ENCODE results near the gene PSMD1.
"Not testable (repeated sequence)": the region's sequence is repeated elsewhere in the genome, so short reads cannot be mapped to it uniquely, and the experiment has no call there.

Gene PSMD1

DNA sequence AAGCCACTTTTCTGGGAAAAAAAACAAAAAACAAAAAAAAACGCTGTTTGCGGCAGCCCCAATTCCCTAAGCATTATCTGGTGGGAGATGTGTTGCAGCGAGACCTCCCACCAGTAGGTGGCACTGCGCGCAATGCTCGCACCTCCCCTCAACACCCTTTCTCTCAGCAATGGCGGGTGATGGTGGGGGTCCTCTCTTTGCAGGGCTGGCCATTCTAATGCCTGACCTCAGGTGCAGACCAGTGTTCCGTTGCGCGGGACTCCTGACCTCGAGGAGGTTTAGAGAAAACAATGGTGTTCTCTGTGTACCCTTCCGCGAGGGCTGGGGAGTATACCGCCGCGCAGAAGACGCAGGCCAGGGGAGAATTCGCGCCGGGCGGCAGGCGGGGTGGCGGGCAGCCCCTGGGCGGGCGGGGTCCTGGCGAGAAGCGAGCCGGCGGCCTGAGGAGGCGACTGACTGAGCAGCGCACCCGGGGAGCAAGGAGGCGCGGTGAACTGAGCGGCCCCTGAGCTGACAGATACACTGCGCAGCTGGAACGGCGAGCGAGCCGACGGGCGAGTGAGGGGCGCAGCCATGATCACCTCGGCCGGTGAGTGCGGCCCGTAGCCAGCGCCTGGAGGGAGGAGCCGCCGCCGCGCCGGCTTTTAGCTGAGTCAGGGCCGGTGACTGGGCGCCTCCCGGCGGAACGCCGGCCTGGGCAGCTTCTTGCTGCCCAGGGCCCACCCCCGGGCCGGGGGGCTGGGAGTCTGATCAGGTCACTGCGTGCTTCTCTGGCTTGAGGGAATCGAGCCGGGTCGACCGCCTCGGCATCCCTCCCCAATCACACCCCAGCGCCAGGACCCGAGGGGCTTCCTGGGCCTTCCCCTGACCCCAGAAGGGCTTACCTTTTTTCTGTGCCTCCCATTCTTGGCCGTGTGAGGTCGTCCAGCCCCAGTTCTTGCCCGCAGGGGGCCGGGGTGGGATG lies at the start of gene PSMD1:
TSS of gene PSMD1 (plus strand) at position 415 of the 964 bp plus-strand sequence. CDS start at position 574, 159 bp downstream.
- peak; percentile 90 for DNase-seq

DNA sequence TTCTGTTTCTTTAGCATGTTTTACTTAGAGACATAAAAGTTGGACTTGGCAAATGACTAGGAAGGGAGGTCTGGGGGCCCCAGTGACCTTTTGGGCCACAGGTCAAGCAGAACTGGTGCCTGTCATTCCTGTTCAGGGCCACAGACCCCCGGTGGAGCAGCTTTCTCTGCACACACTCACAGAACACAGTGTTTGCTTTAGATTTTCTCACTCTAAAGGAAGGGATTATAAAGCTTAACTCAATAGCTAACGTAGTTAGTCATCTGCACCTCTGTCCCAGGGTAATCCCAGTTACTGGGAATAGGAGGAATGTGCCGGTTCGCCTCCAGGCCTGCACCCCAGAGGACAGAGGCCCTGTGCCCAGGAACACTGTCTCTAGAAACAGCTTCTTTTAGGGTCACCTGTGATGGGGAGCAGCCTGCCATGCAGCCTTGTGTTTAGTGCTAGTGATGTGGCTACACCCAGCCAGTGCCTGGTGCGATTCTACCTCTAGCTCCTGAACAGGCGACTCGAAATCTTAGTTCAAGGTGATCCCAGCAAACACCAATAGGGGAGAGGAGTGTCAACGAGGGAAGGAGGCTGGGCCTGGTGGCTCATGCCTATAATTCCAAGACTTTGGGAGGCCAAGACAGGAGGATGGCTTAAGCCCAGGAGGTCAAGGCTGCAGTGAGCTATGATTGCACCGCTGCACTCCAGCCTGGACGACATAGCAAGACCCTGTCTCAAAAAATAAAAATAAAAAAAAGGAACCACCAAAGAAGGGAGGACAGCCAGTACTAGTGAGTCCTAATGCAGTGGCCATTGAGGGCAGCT lies 49.2 kb upstream of the PSMD1 start:
- no peak for DNase-seq

DNA sequence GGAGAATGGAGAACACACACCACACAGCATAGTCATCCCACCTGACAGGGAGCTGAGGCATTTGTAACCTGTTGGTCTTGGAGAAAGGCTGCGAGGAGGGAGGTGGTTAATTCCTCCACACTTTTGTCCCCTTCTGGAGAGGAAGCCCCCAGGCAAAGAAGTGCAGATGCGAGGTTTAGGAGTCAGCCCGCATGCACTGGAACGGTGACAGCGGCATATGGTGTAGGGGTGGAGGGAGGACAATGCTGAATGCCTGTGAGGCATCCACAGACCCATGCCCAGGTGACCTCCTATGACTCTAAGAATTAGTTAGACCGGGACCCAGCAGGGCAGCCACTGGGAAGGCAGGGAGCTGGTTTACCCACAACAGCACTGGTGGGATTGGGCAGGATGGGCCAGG lies 48.5 kb upstream of the PSMD1 start:
- no peak for DNase-seq

DNA sequence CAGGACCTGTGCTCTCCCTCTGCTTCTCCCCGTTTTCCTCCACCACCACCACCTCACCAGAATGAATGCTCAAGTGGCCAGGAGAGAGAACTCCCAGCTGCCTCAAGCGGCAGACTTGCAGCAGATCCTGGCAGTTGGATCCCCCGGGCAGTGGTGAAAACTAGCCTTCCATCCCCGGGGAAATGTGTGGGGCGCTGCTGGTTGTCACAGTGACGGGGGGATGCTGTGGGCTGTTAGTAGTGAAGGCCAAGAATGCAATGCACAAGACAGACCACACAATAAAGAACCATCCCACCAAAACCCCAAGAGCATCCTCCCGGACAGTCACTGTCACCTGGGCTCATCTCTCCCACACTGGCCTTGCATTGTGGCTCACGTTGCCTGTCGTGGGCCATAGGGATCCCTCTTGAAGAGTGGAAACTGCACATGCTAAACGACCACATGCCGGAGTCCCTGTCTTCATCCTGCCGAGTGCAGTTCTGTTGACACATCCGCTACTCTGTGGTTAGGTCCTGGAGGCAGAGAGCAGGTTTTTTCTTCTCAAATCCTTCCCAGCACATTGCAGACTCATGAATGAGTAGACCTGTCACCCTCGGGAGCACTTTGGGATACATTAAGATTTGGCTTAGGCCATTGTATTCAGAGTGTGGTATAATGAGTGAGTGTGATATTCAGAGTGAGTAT lies 47.3 kb upstream of the PSMD1 start:
- no peak for DNase-seq

DNA sequence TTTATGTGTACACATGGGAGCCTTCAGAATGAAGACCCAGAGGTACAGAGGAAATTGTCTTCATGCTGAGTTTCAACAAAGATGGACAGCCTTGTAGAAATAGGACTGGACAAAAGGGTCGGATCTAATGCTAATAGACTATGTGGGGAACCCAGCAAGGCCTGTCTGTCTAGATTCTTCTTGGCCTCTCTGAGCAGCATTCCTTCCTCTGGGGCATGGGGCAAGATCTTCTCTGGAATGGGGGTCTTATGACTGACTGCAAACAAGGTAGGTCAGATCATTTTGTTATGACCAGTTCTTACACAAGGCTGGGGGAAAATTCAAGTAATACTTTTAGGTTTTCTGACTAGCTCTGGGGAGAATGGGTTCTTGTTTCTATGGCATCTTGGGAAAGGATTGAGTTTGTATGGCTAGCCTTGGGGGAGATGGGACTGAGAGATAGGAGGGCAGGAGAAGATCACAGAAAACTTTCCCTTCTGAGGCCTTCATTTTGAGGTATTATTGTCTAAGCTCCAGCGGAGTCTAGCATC lies 46.4 kb upstream of the PSMD1 start:
- no peak for DNase-seq

DNA sequence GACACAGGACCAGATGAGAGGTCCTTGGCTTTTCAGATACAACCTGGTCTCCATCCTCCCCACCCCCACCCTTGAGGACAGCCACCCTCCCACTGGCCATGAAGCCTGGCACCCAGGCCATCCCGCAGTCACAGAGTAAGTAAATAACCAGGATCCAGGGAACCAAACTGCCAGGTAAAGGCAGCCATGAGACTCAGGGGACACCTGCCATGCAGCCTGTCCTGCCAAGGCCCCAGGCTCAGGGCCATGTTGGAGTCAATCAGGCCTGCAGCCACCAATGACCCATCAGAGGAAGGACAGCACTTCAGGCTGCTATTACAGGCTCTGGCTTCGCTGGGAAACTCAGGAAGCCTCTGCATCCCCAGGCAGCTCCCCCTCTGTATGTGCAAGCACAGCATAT lies 45.1 kb upstream of the PSMD1 start:
- DNase-seq, result no peak

DNA sequence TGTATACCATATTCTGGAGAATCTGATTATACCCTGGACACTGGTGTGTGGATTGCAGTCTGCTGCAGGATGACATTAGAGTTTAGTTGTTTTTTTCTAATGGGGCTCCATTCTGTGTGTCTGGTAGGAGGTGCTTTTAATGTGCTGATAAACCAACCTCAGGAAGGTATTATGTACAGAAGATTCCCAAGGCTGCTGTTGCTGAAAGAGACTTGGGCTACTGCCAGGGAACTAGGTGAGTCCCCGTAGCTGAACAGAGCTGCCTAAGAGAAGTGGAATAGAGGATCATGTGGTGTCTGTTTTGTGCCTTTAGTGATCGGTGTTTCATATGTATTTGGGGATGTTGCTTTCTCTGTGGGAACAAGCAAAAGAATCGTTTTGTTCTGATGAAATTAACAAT lies 44.2 kb upstream of the PSMD1 start:
- no peak for DNase-seq

DNA sequence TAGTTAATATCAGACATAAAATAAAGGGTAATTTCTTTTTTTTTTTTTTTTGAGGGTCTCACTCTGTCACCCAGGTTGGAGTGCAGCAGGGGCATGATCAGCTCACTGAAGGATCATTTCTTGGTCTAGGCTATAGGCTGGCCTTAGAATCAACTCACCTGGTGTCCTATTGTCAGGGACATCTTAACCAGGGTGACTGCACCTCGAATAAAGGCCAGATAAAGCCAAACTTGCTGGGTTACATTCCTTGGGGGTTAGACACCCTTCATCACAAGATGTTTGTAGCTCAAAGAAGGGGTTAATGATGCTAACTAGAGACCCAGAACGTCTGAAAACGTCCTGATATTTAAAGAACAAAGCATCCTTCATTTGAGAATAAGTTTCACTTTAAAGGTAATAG lies 42.8 kb upstream of the PSMD1 start:
- no peak for DNase-seq

DNA sequence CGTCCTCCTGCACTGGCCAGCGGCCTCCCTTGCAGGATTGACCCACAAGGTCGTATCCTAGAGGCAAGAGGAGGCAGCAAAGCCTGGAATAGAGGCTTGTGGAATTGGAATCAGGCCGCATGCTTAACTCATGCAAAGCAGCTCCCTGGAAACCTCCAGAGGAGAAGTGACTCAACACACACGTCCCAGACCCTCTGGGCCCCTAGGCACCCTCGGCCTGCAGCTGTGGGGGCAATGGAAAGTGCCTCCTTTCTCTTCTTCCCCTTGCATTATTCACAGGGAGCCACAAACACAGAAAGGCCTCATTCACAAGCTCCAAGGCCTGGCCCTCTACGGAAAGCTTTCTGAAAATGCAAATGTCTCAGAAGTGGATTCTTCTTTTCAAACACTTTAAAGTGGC lies 41.2 kb upstream of the PSMD1 start:
- peak; percentile 67 for DNase-seq

DNA sequence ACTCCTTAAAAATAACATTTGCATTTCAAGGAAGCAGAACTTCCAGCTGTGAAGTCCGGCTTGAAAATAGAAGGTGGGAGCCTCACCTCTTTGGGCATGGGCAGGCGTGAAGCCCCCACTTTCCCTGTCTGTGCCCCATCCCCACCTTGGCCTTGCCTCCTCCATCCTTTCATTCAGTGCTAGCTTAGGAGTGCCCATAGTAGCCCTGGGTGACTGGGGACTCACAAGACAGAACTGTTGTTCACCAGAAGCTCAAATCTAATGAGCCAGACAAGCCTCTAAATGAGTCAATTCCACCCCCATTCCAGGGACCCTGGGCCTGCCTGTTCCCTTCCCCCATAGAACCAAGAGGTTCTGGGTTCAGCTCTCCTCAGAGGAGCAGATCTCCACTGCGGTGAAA lies 40.7 kb upstream of the PSMD1 start:
- DNase-seq, result peak; percentile 37

DNA sequence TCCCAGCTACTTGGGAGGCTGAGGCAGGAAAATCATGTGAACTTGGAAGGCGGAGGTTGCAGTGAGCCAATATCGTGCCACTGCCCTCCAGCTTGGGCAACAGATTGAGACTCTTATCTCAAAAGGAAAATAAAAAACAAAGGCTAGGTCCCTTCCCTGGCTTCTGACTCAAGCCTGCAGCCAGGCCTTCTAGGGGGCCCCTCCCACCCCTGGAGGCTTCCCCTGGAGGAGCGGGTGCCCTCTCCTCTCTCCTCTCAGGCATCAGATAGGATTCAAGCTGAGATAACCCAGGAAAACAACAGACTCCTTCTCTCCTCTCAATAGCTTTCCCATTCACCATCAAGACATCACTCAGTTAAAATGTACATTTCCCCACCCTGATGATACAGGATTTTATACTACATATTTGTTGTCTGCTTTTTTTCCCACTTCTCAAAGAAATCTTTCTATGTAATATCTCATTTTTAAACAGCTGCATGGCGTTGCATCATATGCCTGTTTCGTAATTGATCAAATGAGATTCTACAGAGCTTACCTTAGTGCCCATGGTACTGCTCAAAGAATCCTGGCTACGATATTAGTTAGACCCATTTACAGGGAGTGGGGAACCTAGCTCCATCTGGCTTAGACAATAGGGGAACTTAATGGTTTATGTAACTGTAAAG lies 40.0 kb upstream of the PSMD1 start:
- no peak for DNase-seq

DNA sequence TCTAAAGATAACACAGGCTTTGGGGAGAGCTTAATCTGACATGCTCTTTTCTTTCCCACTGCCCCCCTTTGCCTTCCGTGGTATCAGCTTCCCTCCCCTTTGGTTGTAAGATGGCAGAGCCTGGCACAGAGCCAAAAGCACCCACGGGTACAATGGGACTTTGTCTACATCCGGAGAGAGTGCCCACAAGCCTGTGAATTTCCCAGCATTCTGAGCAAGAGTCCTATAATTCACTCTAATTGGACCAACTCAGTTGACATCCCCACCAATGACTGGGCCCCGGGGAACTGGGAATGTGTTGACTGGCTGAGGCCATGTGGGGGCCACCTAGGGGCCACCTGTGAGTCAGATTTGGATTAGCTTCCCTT lies 39.5 kb upstream of the PSMD1 start:
- DNase-seq, result peak; percentile 73

DNA sequence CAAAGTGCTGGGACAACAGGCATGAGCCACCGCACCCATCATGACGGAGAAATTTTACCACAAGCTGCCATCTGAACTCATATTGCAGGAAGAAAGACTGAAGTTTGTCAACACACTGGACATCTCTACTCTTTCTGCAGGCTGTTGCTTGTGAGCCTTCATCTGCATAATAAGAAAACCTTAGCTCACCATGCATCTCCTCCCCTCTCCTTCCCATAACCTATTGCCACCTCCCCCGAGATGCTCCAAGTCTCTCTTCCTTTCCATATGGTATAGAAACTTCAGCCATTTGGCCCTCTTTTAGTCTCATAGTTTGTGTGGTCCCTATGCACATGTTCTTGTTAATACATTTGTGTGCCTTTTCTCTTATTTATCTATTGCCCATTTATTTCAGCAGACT lies 38.5 kb upstream of the PSMD1 start:
- no peak for DNase-seq

DNA sequence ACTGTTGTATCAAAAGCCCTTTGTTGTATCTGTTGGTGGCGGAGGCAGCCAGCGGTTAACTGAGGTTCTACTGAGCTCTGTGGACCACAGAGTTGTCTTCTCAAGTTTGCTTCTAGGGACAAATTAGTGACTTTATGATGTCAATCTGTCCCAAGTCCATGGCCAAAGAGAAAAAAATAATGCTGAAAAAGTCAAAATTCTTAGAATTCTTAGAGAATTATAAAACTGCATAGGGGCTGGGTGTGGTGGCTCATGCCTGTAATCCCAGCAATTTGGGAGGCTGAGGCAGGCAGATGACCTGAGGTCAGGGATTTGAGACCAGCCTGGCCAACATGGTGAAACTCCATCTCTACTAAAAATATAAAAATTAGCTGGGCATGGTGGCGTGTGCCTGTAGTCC lies 31.6 kb upstream of the PSMD1 start:
- DNase-seq, result not testable (repeated sequence)

DNA sequence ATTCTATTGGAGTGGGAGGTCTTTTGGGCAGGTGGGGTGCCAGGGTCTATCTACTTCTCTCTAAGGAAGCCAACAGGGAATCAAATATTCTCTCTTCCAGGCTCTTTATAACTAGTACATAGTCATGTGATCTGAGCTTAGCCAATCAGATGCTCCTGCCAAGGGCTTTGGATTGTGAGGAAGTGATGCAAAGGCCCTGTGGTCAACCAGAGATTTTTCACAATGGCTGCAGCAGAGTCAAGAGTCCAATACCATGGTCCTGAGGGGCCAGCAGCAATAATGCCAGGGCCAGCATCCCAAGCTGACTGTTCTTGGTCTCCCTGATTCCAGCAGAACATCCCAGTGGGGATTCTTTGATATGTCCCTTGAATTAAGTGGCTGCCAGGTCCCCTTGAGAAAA lies 27.8 kb upstream of the PSMD1 start:
- DNase-seq, result no peak

DNA sequence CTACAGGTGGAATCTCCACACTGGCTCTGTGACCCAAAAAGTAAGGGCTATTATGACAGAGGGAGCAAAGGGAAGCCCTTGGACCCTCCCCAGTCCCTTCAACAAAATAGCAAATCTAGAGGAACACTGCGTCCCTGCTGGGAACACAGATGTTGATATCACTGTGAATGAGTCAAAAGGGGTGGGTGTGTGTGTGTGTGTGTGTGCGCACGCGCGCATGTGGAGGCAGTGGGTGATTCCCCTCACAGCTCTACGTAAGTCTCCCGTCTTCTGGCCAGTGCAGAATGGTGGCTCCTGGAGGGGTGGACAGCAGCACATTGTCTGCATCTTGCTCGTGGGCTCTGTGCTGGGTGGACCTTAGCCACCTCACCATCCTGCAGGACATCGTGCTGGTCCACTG lies 27.1 kb upstream of the PSMD1 start:
- no peak for DNase-seq

DNA sequence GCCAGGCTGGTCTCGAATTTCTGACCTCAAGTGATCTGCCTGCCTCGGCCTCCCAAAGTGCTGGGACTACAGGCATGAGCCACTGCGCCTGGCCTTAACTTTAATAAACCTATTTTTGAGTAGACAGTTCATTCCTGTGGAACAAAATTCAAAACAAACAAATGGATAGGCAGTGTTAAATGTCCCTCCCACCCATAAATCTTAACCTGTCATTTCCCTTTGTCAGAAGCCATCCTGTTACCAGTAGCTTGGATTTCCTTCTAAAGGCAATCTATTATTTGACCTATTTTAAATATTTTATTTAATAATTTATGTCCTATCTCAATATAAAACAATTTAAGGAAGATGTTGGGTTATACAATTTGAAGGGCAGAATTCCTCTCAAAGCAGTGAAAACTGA lies 25.9 kb upstream of the PSMD1 start:
- no peak for DNase-seq

DNA sequence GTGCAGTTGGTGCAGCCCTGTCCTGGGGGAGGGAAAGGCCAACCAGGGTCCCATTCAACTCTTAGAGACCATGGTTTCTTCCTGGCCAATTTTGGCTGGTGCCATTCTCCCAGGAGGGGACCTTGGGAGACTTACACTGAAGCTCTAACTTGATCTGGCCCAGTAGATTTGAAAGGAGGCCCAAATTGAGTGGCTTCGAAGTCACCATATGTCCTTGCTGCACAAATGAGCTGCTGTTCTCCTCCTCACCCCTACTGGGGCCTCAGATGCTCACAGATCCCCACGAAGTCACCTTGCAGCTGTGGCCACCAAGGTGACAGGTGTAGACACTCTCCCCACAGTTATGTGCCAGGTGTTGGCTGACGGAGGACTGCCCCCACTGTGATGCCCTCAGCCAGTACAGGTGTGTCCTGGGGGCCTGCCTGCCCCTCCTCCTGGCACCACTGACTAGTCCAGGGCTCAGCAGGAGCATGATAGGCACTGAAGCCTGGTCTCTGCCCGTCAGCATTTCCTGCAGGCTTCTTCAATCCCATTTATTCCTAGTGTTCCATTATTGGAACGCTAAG lies 24.0 kb upstream of the PSMD1 start:
- DNase-seq, result no peak

DNA sequence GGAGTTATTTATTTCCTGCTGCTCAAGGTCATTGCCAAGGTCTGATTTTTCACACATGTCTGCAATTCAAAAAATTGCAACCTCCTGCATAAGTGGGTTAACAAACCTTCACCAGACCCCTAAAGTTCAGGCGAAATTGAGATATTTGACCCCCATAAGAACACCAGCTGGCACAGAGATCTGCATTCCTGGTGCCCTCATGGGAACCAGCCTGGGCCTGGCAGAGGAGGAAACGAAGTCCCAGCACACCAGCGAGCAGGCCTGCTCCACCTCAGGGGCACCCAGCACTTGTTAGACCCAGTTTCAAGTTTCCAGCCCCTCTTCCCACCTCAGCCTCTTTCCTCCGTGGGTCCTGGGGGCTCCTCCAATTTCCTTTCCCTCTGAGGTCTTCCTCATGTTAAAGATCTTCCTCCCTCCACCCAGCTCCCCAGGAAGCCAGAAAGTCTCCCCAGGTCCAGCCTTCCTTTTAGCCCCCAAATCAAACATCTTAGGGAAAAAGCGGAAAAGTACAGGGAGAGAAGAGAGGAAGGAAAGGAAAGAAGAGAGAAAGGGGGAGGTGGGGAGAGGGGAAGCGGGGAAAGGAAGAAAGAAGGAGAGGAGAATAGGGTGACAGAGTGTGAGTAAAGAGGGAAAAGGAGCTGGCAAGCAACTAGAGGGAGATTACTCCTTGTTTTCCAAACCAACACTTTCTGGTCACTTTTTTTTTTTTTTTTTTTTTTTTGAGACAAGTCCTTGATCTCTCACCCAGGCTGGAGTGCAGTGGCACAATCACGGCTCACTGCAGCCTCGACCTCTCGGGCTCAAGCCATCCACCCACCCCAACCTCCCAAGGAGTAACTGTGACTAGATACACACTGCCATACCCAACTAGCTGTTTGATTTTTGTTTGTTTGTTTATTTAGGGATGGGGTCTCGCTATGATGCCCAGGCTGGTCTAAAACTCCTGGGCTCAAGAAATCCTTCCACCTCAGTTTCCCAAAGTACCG lies 23.2 kb upstream of the PSMD1 start:
- DNase-seq, result no peak

DNA sequence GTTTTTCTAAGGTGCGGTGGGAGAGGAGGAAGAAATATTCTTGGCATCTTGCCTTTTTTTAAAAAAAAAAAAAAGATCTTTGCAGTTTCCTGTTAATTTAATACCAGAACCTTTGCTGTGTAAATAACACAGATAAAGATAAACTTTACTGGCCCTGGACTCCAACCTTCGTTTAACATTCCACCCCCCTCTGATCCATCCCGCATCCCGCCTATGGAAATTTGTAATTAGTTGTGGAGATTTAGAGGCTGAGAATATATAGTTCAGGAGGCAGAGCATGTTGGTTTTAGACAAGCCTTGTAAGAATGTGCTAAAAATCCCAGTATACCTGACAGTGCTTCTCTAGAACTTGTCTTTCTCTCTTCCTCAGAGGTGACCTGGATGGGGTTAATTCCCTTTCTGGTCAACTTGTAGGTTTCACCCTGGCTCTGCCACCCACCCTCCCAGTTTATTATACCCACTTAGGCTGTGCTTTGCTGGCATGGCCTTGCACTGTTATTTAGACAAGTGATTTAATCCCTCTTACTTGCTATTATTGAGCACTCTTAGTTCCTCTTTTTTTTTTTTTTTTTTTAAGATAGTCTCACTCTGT lies 22.3 kb upstream of the PSMD1 start:
- DNase-seq, result no peak

DNA sequence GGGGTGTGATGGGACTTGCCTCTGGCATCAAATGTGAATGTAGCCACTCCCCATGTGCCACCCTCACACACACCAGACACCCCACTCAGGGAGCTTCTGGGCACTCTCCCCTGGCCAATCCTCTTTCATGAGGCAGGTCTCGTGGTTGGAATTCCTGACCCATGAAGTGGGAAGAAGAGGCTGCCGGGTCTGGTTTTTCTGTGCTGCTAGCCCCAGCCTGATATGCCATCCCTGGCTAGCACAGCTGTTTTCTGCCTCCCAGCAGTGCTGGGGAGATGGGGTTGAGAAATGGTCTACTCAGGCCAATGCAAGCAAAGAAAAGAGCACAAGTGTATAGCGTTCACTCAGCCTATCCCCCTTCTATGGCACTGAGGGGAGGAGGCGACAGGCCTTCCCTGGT lies 20.5 kb upstream of the PSMD1 start:
- DNase-seq, result no peak
